ENCODE measurements around the gene ANKAR. TPM values are rescaled to one million over a fixed set of nuclear protein-coding genes. Genes with fewer than 3 reads are reported as not detected.

ANKAR gene
- total RNA-seq, 5 donors from 2014 or later (not counting 1 experiment from before 2014, with no cell fraction given): 12.5 to 14.9 (median 12.9) TPM

DNA sequence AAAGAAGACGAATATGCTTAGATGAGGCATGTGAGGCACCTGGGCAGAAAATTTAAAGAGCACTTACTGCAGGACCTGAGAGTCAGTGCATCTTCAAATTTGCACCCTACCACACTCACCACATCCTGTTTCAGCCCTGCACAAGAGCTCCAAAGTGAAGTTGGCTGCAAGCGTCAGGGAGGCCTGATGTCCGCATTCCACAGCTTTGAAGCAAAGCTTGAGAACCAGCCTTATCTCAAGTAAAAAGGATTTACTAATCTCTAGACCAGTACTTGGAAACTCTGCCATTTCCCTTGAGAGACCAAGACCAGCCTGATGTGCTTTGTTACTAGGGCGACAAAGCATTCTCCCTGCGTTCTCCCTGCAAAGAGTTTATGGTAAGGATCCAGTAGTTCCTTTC, 16.6 kb upstream of the ANKAR start:
- POLR2A ChIA-PET: interaction anchor here (0.5 to 0.6 kb wide), 3 partner anchors 13 to 69 kb away, joined by 3 to 4 read pairs (median 3); no protein-coding TSS in a partner anchor
- WGBS (ENCODE audit: insufficient coverage): 0% methylated on average over 3 of the region's 5 CpGs

DNA sequence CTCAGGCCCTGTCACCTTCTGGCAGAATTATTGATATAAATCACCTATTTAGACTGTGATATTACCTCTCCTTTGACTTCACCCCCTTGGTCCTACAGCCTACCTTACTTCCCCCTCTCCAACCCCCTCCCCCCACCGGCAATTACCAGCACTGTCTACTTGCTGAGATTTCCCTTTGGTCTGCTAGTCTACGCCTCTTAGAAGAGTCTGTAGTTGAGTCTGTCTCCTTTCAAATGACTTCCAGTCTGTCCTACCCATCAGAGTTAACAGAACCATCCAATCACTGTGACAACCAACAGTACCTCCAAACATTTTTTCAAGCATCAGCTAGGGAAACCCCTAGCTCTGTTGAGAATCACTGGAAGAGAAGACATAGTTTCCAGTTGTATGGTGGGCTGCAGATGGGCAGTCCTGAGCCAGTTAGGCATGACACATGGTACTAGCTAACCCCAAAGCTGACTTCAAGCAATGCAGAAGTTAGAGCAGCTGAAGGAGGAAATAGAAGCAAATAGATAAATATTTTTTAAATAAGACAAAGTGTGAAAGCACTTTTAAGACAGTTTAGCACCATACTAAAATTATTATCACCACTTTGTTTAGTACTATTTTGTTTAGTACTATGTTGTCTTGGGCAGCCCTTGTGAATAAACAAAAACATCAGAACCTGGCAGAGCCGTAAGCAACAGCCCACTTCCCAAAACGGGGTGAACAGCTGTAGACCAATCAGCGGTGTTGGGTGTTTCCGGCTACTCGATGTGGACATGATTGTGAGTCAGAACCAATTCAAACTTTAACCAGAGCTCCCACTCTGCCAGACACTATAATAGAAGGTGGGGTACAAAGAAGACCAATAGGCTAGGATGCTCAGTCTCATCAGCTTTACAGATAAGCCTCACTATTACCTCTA, 15.9 kb upstream of the ANKAR start:
- H3K4me3 Mint-ChIP-seq: peak overlapping the region; percentile 32 to 65 (median 53)
- peaks cover 41 to 63% (median 53%) of the 10 kb centered on the region in 3 donors for H3K4me1 Mint-ChIP-seq
- Histone ChIP-seq H3K4me1 (ENCODE audit: control insufficient read depth in 1 of 2, extremely low read depth in 1 of 2, insufficient read depth in 2 of 2, low read length in 2 of 2) (peaks cover 29 to 40% of the 10 kb centered on the region in 2 experiments), H3K36me3 (ENCODE audit: control insufficient read depth in 2 of 2, extremely low read depth in 1 of 2, insufficient read depth in 1 of 2, low read length in 1 of 2) (no peaks in the 10 kb centered on the region), H3K4me3 (ENCODE audit: control insufficient read depth in 1 of 2, extremely low read depth in 1 of 2, low read length in 1 of 2) (peak overlapping the region in 1 of 2 donors; percentile 25), H3K9me3 (no peaks in the 10 kb centered on the region), H3K27ac (ENCODE audit: low read length) (peak overlapping the region; percentile 90), H3K27me3 (replicated peaks in 1 of 2; ENCODE audit: control insufficient read depth in 2 of 2, extremely low read depth in 1 of 2, insufficient read depth in 2 of 2, low read length in 1 of 2) (no peaks in the 10 kb centered on the region)
- no peaks in the 10 kb centered on the region for H3K27me3 Mint-ChIP-seq
- peak overlapping the region; percentile 95 to 97 for H3K27ac Mint-ChIP-seq
- DNase-seq (peak in 19 of 35 experiments; percentile 8 to 51 (median 30)), ATAC-seq (replicated peaks in 1 of 4) (peak in 3 of 4 experiments; percentile 18 to 31 (median 26))
- ChIA-PET POLR2A (interaction anchor here (0.5 to 1.1 kb wide), 7 partner anchors 14 to 103 kb away, joined by 3 to 4 read pairs (median 3); no protein-coding TSS in a partner anchor), CTCF (interaction anchor here (0.6 to 9.1 kb wide), 19 partner anchors 8 to 812 kb away, joined by 3 to 74 read pairs (median 5); partner anchors contain the start of genes ANKAR (in 2 of the 2), OSGEPL1 (in 2 of the 2) and SLC40A1 (in 1 of the 2))
- no peaks in the 10 kb centered on the region for H3K9me3 Mint-ChIP-seq
- WGBS (ENCODE audit: insufficient coverage): no CpG with 5 or more reads among the region's 7 CpGs
- peaks cover 2% of the 10 kb centered on the region for H3K36me3 Mint-ChIP-seq

More for the DNA sequence above, 16.6 kb upstream of the ANKAR start:
- H3K27ac Mint-ChIP-seq: peak overlapping the region; percentile 95 to 97
- peaks cover 29 to 35% of the 10 kb centered on the region in 2 experiments for H3K4me1 ChIP-seq (ENCODE audit: control insufficient read depth in 1 of 2, extremely low read depth in 1 of 2, insufficient read depth in 2 of 2, low read length in 2 of 2)
- H3K36me3 ChIP-seq (ENCODE audit: control insufficient read depth in 2 of 2, extremely low read depth in 1 of 2, insufficient read depth in 1 of 2, low read length in 1 of 2): no peaks in the 10 kb centered on the region
- no peaks in the 10 kb centered on the region for H3K9me3 ChIP-seq
- H3K9me3 Mint-ChIP-seq: no peaks in the 10 kb centered on the region
- peak overlapping the region; percentile 32 to 65 (median 53) for H3K4me3 Mint-ChIP-seq
- no peaks in the 10 kb centered on the region for H3K27me3 ChIP-seq (replicated peaks in 1 of 2; ENCODE audit: control insufficient read depth in 2 of 2, extremely low read depth in 1 of 2, insufficient read depth in 2 of 2, low read length in 1 of 2)
- peak overlapping the region; percentile 19 to 25 for H3K4me3 ChIP-seq (ENCODE audit: control insufficient read depth in 1 of 2, extremely low read depth in 1 of 2, low read length in 1 of 2)
- H3K36me3 Mint-ChIP-seq: no peaks in the 10 kb centered on the region
- DNase-seq (peak in 31 of 35 experiments; percentile 18 to 71 (median 38)), ATAC-seq (replicated peaks in 1 of 4) (peak; percentile 26 to 57 (median 40))
- CTCF ChIA-PET: interaction anchor here (0.6 to 9.1 kb wide), 11 partner anchors 16 to 810 kb away, joined by 3 to 74 read pairs (median 6); partner anchors contain the start of genes ANKAR (in 2 of the 2) and OSGEPL1 (in 2 of the 2)
- peaks cover 37 to 59% (median 49%) of the 10 kb centered on the region in 3 donors for H3K4me1 Mint-ChIP-seq
- peak overlapping the region; percentile 90 for H3K27ac ChIP-seq (ENCODE audit: low read length)
- no peaks in the 10 kb centered on the region for H3K27me3 Mint-ChIP-seq

DNA sequence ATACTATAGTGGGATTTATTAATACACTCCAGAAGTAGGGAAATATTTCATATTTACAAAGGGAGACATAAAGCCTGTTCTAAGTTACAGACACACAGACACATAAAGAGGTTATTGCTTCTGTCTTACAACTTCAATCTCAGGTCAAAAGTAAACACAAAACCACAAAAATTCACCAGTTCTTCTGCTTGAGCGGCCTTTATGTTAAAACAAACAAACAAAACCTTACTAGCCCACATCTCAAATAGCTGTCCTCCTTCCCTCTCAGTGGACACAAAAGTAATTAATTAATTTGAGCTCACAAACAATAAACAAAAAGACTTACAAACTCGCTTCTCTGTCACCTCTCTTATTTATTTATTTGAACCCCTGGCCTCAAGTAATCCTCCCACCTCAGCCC, 14.7 kb upstream of the ANKAR start:
- H3K4me1 ChIP-seq (ENCODE audit: control insufficient read depth in 1 of 2, extremely low read depth in 1 of 2, insufficient read depth in 2 of 2, low read length in 2 of 2): peaks cover 31 to 40% of the 10 kb centered on the region in 2 experiments

DNA sequence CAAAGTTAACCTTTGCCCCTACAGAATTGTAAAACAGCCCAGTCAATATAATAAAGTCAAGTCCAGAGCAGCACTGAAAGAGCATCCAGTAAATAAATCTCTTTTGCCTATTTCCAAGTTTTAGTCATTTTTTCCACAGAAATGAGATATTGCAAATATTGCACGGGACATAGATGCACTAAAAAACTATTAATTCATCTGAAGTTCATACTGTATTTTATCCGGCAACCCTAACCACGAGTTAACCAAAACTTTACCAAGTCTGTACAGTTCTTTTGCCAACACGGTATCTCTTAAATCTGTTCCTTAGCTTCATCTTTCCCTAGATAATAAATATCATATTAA, 13.7 kb upstream of the ANKAR start:
- no peaks in the 10 kb centered on the region for H3K27me3 ChIP-seq (replicated peaks in 1 of 2; ENCODE audit: control insufficient read depth in 2 of 2, extremely low read depth in 1 of 2, insufficient read depth in 2 of 2, low read length in 1 of 2)
- peaks cover 7% of the 10 kb centered on the region for H3K36me3 Mint-ChIP-seq
- ChIA-PET CTCF (interaction anchor here (0.5 to 9.1 kb wide), 35 partner anchors 10 to 768 kb away, joined by 3 to 96 read pairs (median 4); partner anchors contain the start of genes ANKAR (in 2 of the 2), OSGEPL1 (in 2 of the 2) and SLC40A1 (in 1 of the 2)), POLR2A (interaction anchor here (0.6 to 2.4 kb wide), 3 partner anchors 13 to 102 kb away, joined by 3 to 8 read pairs (median 4); partner anchors contain the start of genes ANKAR (in 2 of the 2) and OSGEPL1 (in 1 of the 2))
- no peak overlapping the region for H3K27ac Mint-ChIP-seq
- no peak for ATAC-seq (replicated peaks in 1 of 4)
- no peaks in the 10 kb centered on the region for H3K36me3 ChIP-seq (ENCODE audit: control insufficient read depth in 2 of 2, extremely low read depth in 1 of 2, insufficient read depth in 1 of 2, low read length in 1 of 2)
- H3K9me3 ChIP-seq: no peaks in the 10 kb centered on the region
- H3K4me1 Mint-ChIP-seq: peaks cover 55 to 60% (median 60%) of the 10 kb centered on the region in 3 donors
- DNase-seq: no peak
- H3K9me3 Mint-ChIP-seq: no peaks in the 10 kb centered on the region
- H3K27ac ChIP-seq (ENCODE audit: low read length): no peak overlapping the region
- no peak overlapping the region for H3K4me3 Mint-ChIP-seq
- 28% methylated on average over 3 of the region's 4 CpGs for WGBS (ENCODE audit: insufficient coverage)
- H3K27me3 Mint-ChIP-seq: no peaks in the 10 kb centered on the region
- no peak overlapping the region for H3K4me3 ChIP-seq (ENCODE audit: control insufficient read depth in 1 of 2, extremely low read depth in 1 of 2, low read length in 1 of 2)
- H3K4me1 ChIP-seq (ENCODE audit: control insufficient read depth in 1 of 2, extremely low read depth in 1 of 2, insufficient read depth in 2 of 2, low read length in 2 of 2): peaks cover 31 to 40% of the 10 kb centered on the region in 2 experiments

More for the DNA sequence above, 14.7 kb upstream of the ANKAR start:
- ChIA-PET POLR2A (interaction anchor here (1.0 to 1.1 kb wide), 3 partner anchors 36 to 219 kb away, joined by 3 to 4 read pairs (median 3); no protein-coding TSS in a partner anchor), CTCF (interaction anchor here (0.6 to 9.1 kb wide), 16 partner anchors 9 to 103 kb away, joined by 3 to 74 read pairs (median 4); partner anchors contain the start of genes ANKAR (in 2 of the 2), OSGEPL1 (in 1 of the 2) and SLC40A1 (in 1 of the 2))
- no peak for DNase-seq
- Mint-ChIP-seq H3K27ac (peak overlapping the region; percentile 95 to 97), H3K9me3 (no peaks in the 10 kb centered on the region), H3K27me3 (no peaks in the 10 kb centered on the region), H3K36me3 (peaks cover 3% of the 10 kb centered on the region), H3K4me3 (peak overlapping the region in 1 of 3 donors; percentile 20), H3K4me1 (peaks cover 49 to 66% (median 58%) of the 10 kb centered on the region in 3 donors)
- no peak for ATAC-seq (replicated peaks in 1 of 4)
- Histone ChIP-seq H3K36me3 (ENCODE audit: control insufficient read depth in 2 of 2, extremely low read depth in 1 of 2, insufficient read depth in 1 of 2, low read length in 1 of 2) (no peaks in the 10 kb centered on the region), H3K9me3 (no peaks in the 10 kb centered on the region), H3K27ac (ENCODE audit: low read length) (peak overlapping the region; percentile 90), H3K4me3 (ENCODE audit: control insufficient read depth in 1 of 2, extremely low read depth in 1 of 2, low read length in 1 of 2) (no peak overlapping the region), H3K27me3 (replicated peaks in 1 of 2; ENCODE audit: control insufficient read depth in 2 of 2, extremely low read depth in 1 of 2, insufficient read depth in 2 of 2, low read length in 1 of 2) (no peaks in the 10 kb centered on the region)
- 92% methylated on average over 2 of the region's 2 CpGs for WGBS (ENCODE audit: insufficient coverage)

DNA sequence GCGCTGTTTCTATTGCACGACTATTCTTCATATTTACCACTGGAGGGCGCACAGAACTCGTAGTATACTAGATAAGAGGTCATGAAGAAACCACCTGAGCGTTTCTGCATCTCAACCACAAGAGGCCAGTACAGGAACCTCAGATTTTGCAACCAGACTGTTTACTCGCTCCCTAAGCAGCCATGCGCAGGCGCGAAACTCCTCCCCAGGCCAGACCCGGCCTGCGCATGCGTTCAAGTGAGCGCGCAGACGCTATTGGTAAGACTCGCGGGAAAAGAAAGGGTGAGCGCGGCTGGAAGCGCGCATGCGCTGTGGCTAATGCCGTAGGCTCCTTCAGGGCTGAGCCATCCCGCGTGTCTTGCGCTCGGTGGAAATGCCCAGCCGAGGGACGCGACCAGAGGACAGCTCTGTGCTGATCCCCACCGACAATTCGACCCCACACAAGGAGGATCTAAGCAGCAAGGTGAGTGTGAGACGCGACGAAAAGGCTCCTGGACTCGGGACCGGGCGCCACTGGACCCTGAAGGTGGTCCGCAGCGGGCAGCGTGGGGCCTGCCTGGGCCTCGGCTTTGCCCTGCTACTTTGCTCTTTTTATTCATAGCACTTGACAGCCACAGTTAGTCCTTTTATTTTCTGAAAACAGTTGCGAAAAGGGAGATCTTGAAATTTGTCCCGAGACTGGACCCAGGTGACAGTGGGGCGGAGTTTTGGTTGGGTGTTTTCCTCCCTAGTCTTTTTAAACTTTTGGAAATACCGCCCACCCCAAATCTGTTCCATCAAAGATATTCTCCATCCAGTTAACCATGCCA, 13.1 kb upstream of the ANKAR start, which contains the start of gene ASNSD1:
ASNSD1 (plus strand) TSS at position 312 of the 809 bp plus-strand sequence. CDS start 4,674 bp downstream, outside the sequence.
- no peak within 1 kb of the TSS for H3K27ac Mint-ChIP-seq
- no peaks in the 10 kb centered on the region for H3K27me3 ChIP-seq (replicated peaks in 1 of 2; ENCODE audit: control insufficient read depth in 2 of 2, extremely low read depth in 1 of 2, insufficient read depth in 2 of 2, low read length in 1 of 2)
- H3K36me3 ChIP-seq (ENCODE audit: control insufficient read depth in 2 of 2, extremely low read depth in 1 of 2, insufficient read depth in 1 of 2, low read length in 1 of 2): peaks cover 0 to 5% of the 10 kb centered on the region in 2 donors
- ChIA-PET CTCF (interaction anchor here (0.6 to 9.1 kb wide), 38 partner anchors 9 to 768 kb away, joined by 3 to 96 read pairs (median 4); partner anchors contain the start of genes ANKAR (in 2 of the 2), OSGEPL1 (in 2 of the 2) and SLC40A1 (in 1 of the 2)), POLR2A (interaction anchor here (0.5 to 2.4 kb wide), 6 partner anchors 9 to 101 kb away, joined by 3 to 8 read pairs (median 4); partner anchors contain the start of genes ANKAR (in 2 of the 2) and OSGEPL1 (in 1 of the 2))
- ATAC-seq (replicated peaks in 1 of 4) (peak; percentile 87 to 93 (median 88)), DNase-seq (peak; percentile 94 to 100 (median 99))
- H3K27me3 Mint-ChIP-seq: no peaks in the 10 kb centered on the region
- no peaks in the 10 kb centered on the region for H3K9me3 ChIP-seq
- H3K27ac ChIP-seq (ENCODE audit: low read length): peak within 1 kb of the TSS; percentile 92
- peak within 1 kb of the TSS; percentile 93 to 98 for H3K4me3 ChIP-seq (ENCODE audit: control insufficient read depth in 1 of 2, extremely low read depth in 1 of 2, low read length in 1 of 2)
- peaks cover 12% of the 10 kb centered on the region for H3K36me3 Mint-ChIP-seq
- peaks cover 27 to 40% of the 10 kb centered on the region in 2 experiments for H3K4me1 ChIP-seq (ENCODE audit: control insufficient read depth in 1 of 2, extremely low read depth in 1 of 2, insufficient read depth in 2 of 2, low read length in 2 of 2)
- under 1% methylated on average over 42 of the region's 46 CpGs for WGBS (ENCODE audit: insufficient coverage)
- H3K4me1 Mint-ChIP-seq: peaks cover 54 to 62% (median 55%) of the 10 kb centered on the region in 3 donors
- H3K4me3 Mint-ChIP-seq: no peak within 1 kb of the TSS
- no peaks in the 10 kb centered on the region for H3K9me3 Mint-ChIP-seq

All from T-cell (primary cell).